Measurements from ENCODE around the gene ARSH.
"Not testable (repeated sequence)": the region's sequence is repeated elsewhere in the genome, so short reads cannot be mapped to it uniquely, and the experiment has no call there.

ARSH gene
- total RNA-seq: 0 reads per million in 2 donors

GRCh38 chrX:3006495-3006894 lies at the start of gene ARSH:
Gene ARSH (plus strand): TSS chrX:3006546. CDS start chrX:3006613, 67 bp downstream.
- no peak for DNase-seq

GRCh38 chrX:2958199-2958598 lies 48.1 kb upstream of the ARSH start:
- DNase-seq: no peak

- no peak for DNase-seq
Observed at GRCh38 chrX:2960861-2961515, 45.4 kb upstream of the ARSH start.

- no peak for DNase-seq
Observed at GRCh38 chrX:2962381-2962780, 44.0 kb upstream of the ARSH start.

- not testable (repeated sequence) for DNase-seq
Observed at GRCh38 chrX:2963449-2963848, 42.9 kb upstream of the ARSH start.

- not testable (repeated sequence) for DNase-seq
Observed at GRCh38 chrX:2963992-2964794, 42.2 kb upstream of the ARSH start.

GRCh38 chrX:2965965-2966364 lies 40.4 kb upstream of the ARSH start:
- DNase-seq: no peak

GRCh38 chrX:2967012-2967411 lies 39.3 kb upstream of the ARSH start:
- DNase-seq: no peak

- no peak for DNase-seq
Observed at GRCh38 chrX:2967584-2967983, 38.8 kb upstream of the ARSH start.

- DNase-seq: no peak
Observed at GRCh38 chrX:2967998-2968909, 38.1 kb upstream of the ARSH start.

- no peak for DNase-seq
Observed at GRCh38 chrX:2969021-2969420, 37.3 kb upstream of the ARSH start.

GRCh38 chrX:2972391-2972790 lies 34.0 kb upstream of the ARSH start:
- DNase-seq: no peak

- no peak for DNase-seq
Observed at GRCh38 chrX:2974961-2975360, 31.4 kb upstream of the ARSH start.

GRCh38 chrX:2978639-2979038 lies 27.7 kb upstream of the ARSH start:
- not testable (repeated sequence) for DNase-seq

GRCh38 chrX:2984342-2984741 lies 22.0 kb upstream of the ARSH start:
- no peak for DNase-seq

GRCh38 chrX:2989565-2989964 lies 16.8 kb upstream of the ARSH start:
- DNase-seq: no peak

- DNase-seq: no peak
Observed at GRCh38 chrX:3010532-3010931, 4.2 kb downstream of the ARSH start.

- no peak for DNase-seq
Observed at GRCh38 chrX:3017492-3017891, 11.1 kb downstream of the ARSH start.

- no peak for DNase-seq
Observed at GRCh38 chrX:3024176-3024575, 17.8 kb downstream of the ARSH start.

- no peak for DNase-seq
Observed at GRCh38 chrX:3026074-3026815, 19.9 kb downstream of the ARSH start.

GRCh38 chrX:3029129-3029528 lies 22.8 kb downstream of the ARSH start:
- no peak for DNase-seq

GRCh38 chrX:3037218-3037617 lies 30.9 kb downstream of the ARSH start:
- DNase-seq: no peak

- no peak for DNase-seq
Observed at GRCh38 chrX:3044196-3044595, 37.9 kb downstream of the ARSH start.
